GM19238 (cell line): Measurements from ENCODE around the gene RFPL1.

ENCODE experiments used
- DNase-seq: peaks from one replicate; pipeline ENCODE4 v3.0.0; 2011; ENCODE audit warnings: low spot score; ENCODE audit not compliant: insufficient read length

Gene RFPL1

GRCh38 chr22:29442976-29443375 lies 4.6 kb downstream of the RFPL1 start:
- DNase-seq: no peak

GRCh38 chr22:29443452-29443851 lies 5.1 kb downstream of the RFPL1 start:
- DNase-seq: no peak

GRCh38 chr22:29443861-29444792 lies 5.7 kb downstream of the RFPL1 start:
- DNase-seq: no peak

GRCh38 chr22:29445508-29445907 lies 7.1 kb downstream of the RFPL1 start:
- no peak for DNase-seq

GRCh38 chr22:29447906-29448305 lies 9.5 kb downstream of the RFPL1 start:
- no peak for DNase-seq

GRCh38 chr22:29449296-29449875 lies 11.0 kb downstream of the RFPL1 start:
- DNase-seq: no peak

- no peak for DNase-seq
These were observed 11.8 kb downstream of the RFPL1 start for GRCh38 chr22:29450222-29450621.

- no peak for DNase-seq
These were observed 13.5 kb downstream of the RFPL1 start for GRCh38 chr22:29451863-29452262.

GRCh38 chr22:29454276-29454675 lies 15.9 kb downstream of the RFPL1 start:
- no peak for DNase-seq

- DNase-seq: no peak
These were observed 17.9 kb downstream of the RFPL1 start for GRCh38 chr22:29456211-29456671.

GRCh38 chr22:29457730-29458129 lies 19.3 kb downstream of the RFPL1 start:
- DNase-seq: peak; percentile 75

GRCh38 chr22:29458551-29458950 lies 20.2 kb downstream of the RFPL1 start:
- no peak for DNase-seq

- no peak for DNase-seq
These were observed 21.4 kb downstream of the RFPL1 start for GRCh38 chr22:29459773-29460172.

- no peak for DNase-seq
These were observed 22.9 kb downstream of the RFPL1 start for GRCh38 chr22:29461263-29461662.

- DNase-seq: no peak
These were observed 25.2 kb downstream of the RFPL1 start for GRCh38 chr22:29463629-29464028.

GRCh38 chr22:29464581-29464980 lies 26.2 kb downstream of the RFPL1 start:
- DNase-seq: no peak

- DNase-seq: no peak
These were observed 31.4 kb downstream of the RFPL1 start for GRCh38 chr22:29469755-29470154.

GRCh38 chr22:29470159-29470855 lies 31.9 kb downstream of the RFPL1 start:
- peak; percentile 74 for DNase-seq

GRCh38 chr22:29473001-29473400 lies 34.6 kb downstream of the RFPL1 start:
- DNase-seq: no peak

GRCh38 chr22:29475550-29475949 lies 37.2 kb downstream of the RFPL1 start:
- DNase-seq: peak; percentile 64

GRCh38 chr22:29476116-29476515 lies 37.7 kb downstream of the RFPL1 start:
- DNase-seq: no peak

- no peak for DNase-seq
These were observed 39.4 kb downstream of the RFPL1 start for GRCh38 chr22:29477723-29478318.
